ENCODE measurements around the gene ZFP36L1. TPM values are rescaled to one million over a fixed set of nuclear protein-coding genes. Genes with fewer than 3 reads are reported as not detected.

Gene ZFP36L1
- total and polyA plus RNA-seq, 9 of the 15 experiments (the other 6 are each of a cell fraction or from before 2014, with no cell fraction given): 1.3 to 26.6 (median 3.7) TPM

DNA sequence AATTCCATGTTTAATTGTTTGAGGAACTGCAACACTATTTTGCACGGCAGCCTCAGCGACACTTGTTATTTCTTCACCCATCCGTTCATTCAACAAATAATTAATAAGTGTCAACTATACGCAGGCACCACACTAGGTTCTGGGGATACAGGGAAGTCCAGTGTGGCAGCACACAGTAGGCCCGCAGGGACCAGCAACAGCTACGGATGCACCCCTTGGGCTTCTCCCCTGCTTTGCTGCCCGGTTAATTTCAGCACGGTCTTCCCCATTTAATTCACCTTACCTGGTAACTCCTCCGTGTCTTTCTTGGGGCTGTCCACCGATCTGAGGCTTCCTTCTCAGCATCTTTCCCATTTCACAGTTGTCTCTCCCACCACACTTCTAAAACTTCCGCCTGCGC is 48.3 kb downstream of the ZFP36L1 start:
- DNase-seq (ENCODE audit: extremely low read depth in 1 of 4, low spot score in 3 of 4) (no peak), FAIRE-seq (no peak), ATAC-seq (no peak)
- no peaks in the 10 kb centered on the region for H3K36me3 ChIP-seq (ENCODE audit: control insufficient read depth, insufficient read depth, low read length)
- H3K27ac ChIP-seq (ENCODE audit: extremely low read depth, low read depth, low read length): no peak overlapping the region
- intact Hi-C loops (cut with micrococcal nuclease) (loop anchor here (5.0 kb wide), 1 partner anchor 43 kb away; no protein-coding TSS in a partner anchor), in situ Hi-C loops (cut with MboI) (no loop called here)
- CTCF ChIA-PET (ENCODE audit: low intra/inter-chr PET ratio): no interaction called here
- H3K4me2 ChIP-seq (ENCODE audit: insufficient read depth, low read length): no peak overlapping the region
- H3K4me3 ChIP-seq: no peak overlapping the region
- H3K9ac ChIP-seq (ENCODE audit: insufficient read depth in 1 of 2, low read depth in 2 of 2, low read length in 2 of 2): no peak overlapping the region
- H3K79me2 ChIP-seq (ENCODE audit: control insufficient read depth, insufficient read depth, low read length): no peaks in the 10 kb centered on the region
- H3K4me1 ChIP-seq (replicated peaks in 1 of 2; ENCODE audit: control insufficient read depth in 2 of 2, insufficient read depth in 2 of 2, low read length in 2 of 2): peaks cover 6 to 25% of the 10 kb centered on the region in 2 experiments; a peak in 4 of 5 replicates
- POLR2A ChIA-PET: interaction anchor here (0.9 kb wide), 2 partner anchors 12 to 23 kb away, joined by 3 read pairs; no protein-coding TSS in a partner anchor
- no peaks in the 10 kb centered on the region for H3K9me1 ChIP-seq (ENCODE audit: control insufficient read depth, insufficient read depth, low read length)
- H3K27me3 ChIP-seq (ENCODE audit: control insufficient read depth in 2 of 2, insufficient read depth in 2 of 2, low read length in 2 of 2): no peaks in the 10 kb centered on the region
- TF ChIP-seq SMARCA4 (IDR thresholded peaks at IDR 0.05) (no peak), ZKSCAN1 (IDR thresholded peaks at IDR 0.05; ENCODE audit: low read depth, low read length) (peak; percentile 84), GATA2 (CRISPR knock-in tag; IDR thresholded peaks at IDR 0.05) (no peak), ZNF707 (CRISPR knock-in tag; conservative IDR thresholded peaks at IDR 0.05) (no peak), THRB (CRISPR knock-in tag; conservative IDR thresholded peaks at IDR 0.05) (no peak), BMI1 (IDR thresholded peaks at IDR 0.05; ENCODE audit: low read length) (no peak), BCLAF1 (IDR thresholded peaks at IDR 0.05; ENCODE audit: borderline replicate concordance in 1 of 2, control insufficient read depth in 1 of 2, low read depth in 2 of 2, low read length in 1 of 2) (no peak), TSC22D4 (tag; IDR thresholded peaks at IDR 0.05) (no peak)
- WGBS (ENCODE audit: insufficient coverage, low coverage, missing lambda C conversion rate): 70% methylated on average over 12 of the region's 12 CpGs
- H3K9me3 ChIP-seq (replicated peaks; ENCODE audit: control insufficient read depth, insufficient read depth, low read depth, low read length): peaks cover 7% of the 10 kb centered on the region
- no TSS peak for BruUV-seq (replicated peaks)
- no peaks in the 10 kb centered on the region for H4K20me1 ChIP-seq (replicated peaks; ENCODE audit: control insufficient read depth, insufficient read depth, low read length)
- H2AFZ ChIP-seq (ENCODE audit: low read depth, low read length): no peak overlapping the region
